NCI-H2196 (cell line): ENCODE results near the gene ZC2HC1C.
"Not testable (repeated sequence)": the region's sequence is repeated elsewhere in the genome, so short reads cannot be mapped to it uniquely, and the experiment has no call there.

Experiments used
- DNase-seq: peaks from one replicate; lab custom pipeline; 2025; ENCODE audit not compliant: unreplicated experiment; lab: John Stamatoyannopoulos, UW

Gene ZC2HC1C

GRCh38 chr14:75090353-75090752 is 20.9 kb downstream of the ZC2HC1C start:
- DNase-seq, result no peak

GRCh38 chr14:75091251-75091650 is 21.8 kb downstream of the ZC2HC1C start:
- DNase-seq, result no peak

- no peak for DNase-seq
Measured at GRCh38 chr14:75092698-75093097, 23.3 kb downstream of the ZC2HC1C start.

GRCh38 chr14:75094896-75095295 is 25.5 kb downstream of the ZC2HC1C start:
- no peak for DNase-seq

- no peak for DNase-seq
Measured at GRCh38 chr14:75095690-75096089, 26.2 kb downstream of the ZC2HC1C start.

- no peak for DNase-seq
Measured at GRCh38 chr14:75096959-75097358, 27.5 kb downstream of the ZC2HC1C start.

- DNase-seq, result no peak
Measured at GRCh38 chr14:75098212-75098611, 28.8 kb downstream of the ZC2HC1C start.

- no peak for DNase-seq
Measured at GRCh38 chr14:75098682-75099081, 29.2 kb downstream of the ZC2HC1C start.

GRCh38 chr14:75101491-75101890 is 32.0 kb downstream of the ZC2HC1C start:
- DNase-seq, result no peak

- DNase-seq, result no peak
Measured at GRCh38 chr14:75107186-75107585, 37.7 kb downstream of the ZC2HC1C start.

- DNase-seq, result no peak
Measured at GRCh38 chr14:75109877-75110276, 40.4 kb downstream of the ZC2HC1C start.

GRCh38 chr14:75113932-75114539 is 44.6 kb downstream of the ZC2HC1C start:
- no peak for DNase-seq

- no peak for DNase-seq
Measured at GRCh38 chr14:75119056-75119455, 49.6 kb downstream of the ZC2HC1C start.

GRCh38 chr14:75120541-75121291 is 51.3 kb downstream of the ZC2HC1C start:
- DNase-seq, result no peak

- DNase-seq, result no peak
Measured at GRCh38 chr14:75121552-75121951, 52.1 kb downstream of the ZC2HC1C start.

- DNase-seq, result no peak
Measured at GRCh38 chr14:75123991-75124390, 54.5 kb downstream of the ZC2HC1C start.

- DNase-seq, result no peak
Measured at GRCh38 chr14:75125617-75126016, 56.2 kb downstream of the ZC2HC1C start.

GRCh38 chr14:75126121-75126544 is 56.7 kb downstream of the ZC2HC1C start:
- no peak for DNase-seq

GRCh38 chr14:75126679-75127473 is 57.4 kb downstream of the ZC2HC1C start, which contains the start of gene NEK9:
NEK9 (minus strand) TSS chr14:75127048; CDS start chr14:75126921, 127 bp downstream.
- DNase-seq, result peak; percentile 94

GRCh38 chr14:75127474-75127820 is 58.0 kb downstream of the ZC2HC1C start:
- DNase-seq, result not testable (repeated sequence)

- no peak for DNase-seq
Measured at GRCh38 chr14:75127903-75128595, 58.6 kb downstream of the ZC2HC1C start.
